Stomach (tissue), 9 donors: ENCODE results near the gene LHFPL2. TPM values are rescaled to one million over a fixed set of nuclear protein-coding genes. Genes with fewer than 3 reads are reported as not detected.

ENCODE experiments used
- DNase-seq, 2 donors: peaks; one replicate each; pipeline versions ENCODE4 v3.0.0 to v3.0.0-alpha.2; 2013 to 2019
- H3K27ac ChIP-seq, 5 donors: fragments of 200-600 bp in 4 of 5; sonication (generic) in 4 of 5; one replicate each; pipeline ENCODE4 v1.5.1; 2013 to 2019; ENCODE audit warnings: mild to moderate bottlenecking in 1 of 5, moderate library complexity in 1 of 5
- H3K27me3 ChIP-seq, 3 donors: fragments of 200-600 bp; sonication (generic); one replicate each; pipeline ENCODE4 v1.5.1; 2017 to 2019; ENCODE audit warnings: mixed run types in 1 of 3
- H3K36me3 ChIP-seq, 4 donors: fragments of 200-600 bp; sonication (generic); 1 replicate in 3 of 4; 2 replicates in 1 of 4; pipeline ENCODE4 v1.5.1; 2016 to 2019
- H3K4me1 ChIP-seq, 4 donors: fragments of 200-600 bp; sonication (generic); one replicate each; pipeline ENCODE4 v1.5.1; 2016 to 2019
- H3K4me3 ChIP-seq, 4 donors: fragments of 200-600 bp; sonication (generic) in 3 of 4; one replicate each; pipeline ENCODE4 v1.5.1; 2016 to 2019; ENCODE audit warnings: mild to moderate bottlenecking in 1 of 4
- H3K9me3 ChIP-seq, 4 donors: fragments of 200-600 bp; sonication (generic); one replicate each; pipeline ENCODE4 v1.5.1; 2016 to 2019
- CTCF ChIP-seq, 7 experiments: fragments of 450-650 bp in 4 of 7; fragments of 200-600 bp in 3 of 7; sonication (generic) in 3 of 7; IDR thresholded peaks; one replicate each; pipeline ENCODE4 v1.5.1; 2016 to 2019; ENCODE audit warnings: antibody characterized with exemption in 7 of 7, control low read depth in 2 of 7, mild to moderate bottlenecking in 1 of 7
- EP300 ChIP-seq: sonication (generic); formaldehyde crosslinking; IDR thresholded peaks from one replicate; pipeline ENCODE4 v1.6.1; 2017; ENCODE audit warnings: antibody characterized with exemption
- POLR2A ChIP-seq, 4 donors: fragments of 450-650 bp; IDR thresholded peaks; one replicate each; pipeline ENCODE4 v1.6.1; 2016; ENCODE audit warnings: antibody characterized with exemption in 4 of 4, control low read depth in 2 of 4, mild to moderate bottlenecking in 1 of 4, moderate library complexity in 1 of 4
- POLR2AphosphoS5 ChIP-seq, 3 donors: sonication (generic); formaldehyde crosslinking; IDR thresholded peaks; one replicate each; pipeline ENCODE4 v1.6.1; 2016; ENCODE audit warnings: antibody characterized with exemption in 3 of 3
- WGBS, 5 donors: extraction: QIAGEN DNeasy Blood & Tissue Kit in 3 of 5; methylation state at CpG; one replicate each; pipeline versions ENCODE4 v1.1.5 to v1.1.7; 2013 to 2018; 5-methylcytosine and 5-hydroxymethylcytosine counted together
- intact Hi-C: fragments of 100-400 bp; cut with DNase I; formaldehyde crosslinking; loops from one replicate; pipeline ENCODE4 v1.15.1; 2023; ENCODE audit warnings: low total_unique reads
- polyA plus RNA-seq, 3 donors: library from polyadenylated mRNA; stranded (reverse); fragments of 200-250 nt; gene quantifications; one replicate each; pipeline ENCODE4 v1.2.3, GENCODE V29; 2013
- total RNA-seq, 5 donors: library from RNA; depleted of rRNA; stranded (reverse); fragments of >200 nt; gene quantifications; one replicate each; pipeline versions ENCODE4 v1.1.0 to v1.2.3, GENCODE V29; 2014 to 2016
- donor health status: healthy with polysubstance abuse.
- donor health status: Bipolar disorder and iron deficiency.
- donor health status: healthy.

The LHFPL2 gene
- total and polyA plus RNA-seq, 8 donors: 3.7 to 53.6 (median 24.3) TPM

DNA sequence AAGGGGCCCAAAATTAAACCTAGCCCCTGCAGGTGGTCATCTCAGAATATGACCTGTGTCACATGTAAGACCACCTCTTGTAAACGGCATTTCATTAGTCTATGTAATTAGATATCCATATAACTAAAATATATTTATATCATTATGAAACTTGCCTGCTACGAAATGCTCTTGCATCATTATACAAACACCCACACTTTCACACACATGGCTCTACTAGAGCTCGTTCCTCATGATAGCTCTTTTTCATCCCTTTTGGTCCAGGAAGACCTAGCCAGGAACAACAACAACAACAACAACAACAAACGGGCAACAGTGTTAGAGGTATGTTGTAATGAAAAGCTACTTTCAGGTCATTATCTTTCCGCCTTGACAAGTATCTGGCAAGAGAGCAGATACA, 58.6 kb downstream of the LHFPL2 start:
- 61 to 89% (median 72%) methylated on average over 5 of the region's 5 CpGs for WGBS, 5 donors
- H3K4me1 ChIP-seq: peaks cover 28 to 63% (median 44%) of the 10 kb centered on the region in 4 donors

DNA sequence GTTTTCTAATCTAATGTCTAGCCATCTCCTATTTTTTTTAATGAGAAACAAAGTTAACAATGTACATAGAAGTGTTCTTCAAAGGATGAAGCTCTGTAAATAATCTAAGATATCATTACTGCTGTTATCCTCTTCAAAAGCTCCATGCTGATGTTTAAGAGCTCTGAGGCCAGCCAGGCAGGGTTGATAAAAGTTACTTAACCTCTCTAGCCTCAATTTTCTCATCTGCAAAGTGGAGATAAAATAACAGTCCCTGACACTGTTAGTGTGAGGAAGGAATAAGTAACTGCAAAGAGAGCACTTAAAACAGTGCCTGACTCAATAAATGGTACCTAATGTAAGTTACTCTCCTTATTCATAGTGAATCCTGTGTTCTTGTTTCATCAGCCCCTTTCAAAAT, 60.1 kb downstream of the LHFPL2 start:
- H3K4me3 ChIP-seq: no peak overlapping the region
- no peaks in the 10 kb centered on the region for H3K9me3 ChIP-seq
- peak overlapping the region in 3 of 5 donors; percentile 37 to 73 (median 50) for H3K27ac ChIP-seq
- no peak for DNase-seq
- no peaks in the 10 kb centered on the region for H3K27me3 ChIP-seq
- no peaks in the 10 kb centered on the region for H3K36me3 ChIP-seq
- TF ChIP-seq EP300: no peak
- no peak for TF ChIP-seq POLR2AphosphoS5 (IDR thresholded peaks at IDR 0.05)
- TF ChIP-seq CTCF (IDR thresholded peaks at IDR 0.05): no peak
- no peak for TF ChIP-seq POLR2A (IDR thresholded peaks at IDR 0.05)
- intact Hi-C loops: no loop called here
- peaks cover 14 to 49% (median 29%) of the 10 kb centered on the region in 4 donors for H3K4me1 ChIP-seq

More for the DNA sequence above, 58.6 kb downstream of the LHFPL2 start:
- DNase-seq: no peak
- TF ChIP-seq CTCF (IDR thresholded peaks at IDR 0.05) (no peak), POLR2A (IDR thresholded peaks at IDR 0.05) (no peak), EP300 (no peak), POLR2AphosphoS5 (IDR thresholded peaks at IDR 0.05) (no peak)
- H3K4me3 ChIP-seq: no peak overlapping the region
- no peaks in the 10 kb centered on the region for H3K9me3 ChIP-seq
- peak overlapping the region in 1 of 5 donors; percentile 50 for H3K27ac ChIP-seq
- H3K36me3 ChIP-seq: no peaks in the 10 kb centered on the region
- intact Hi-C loops: no loop called here
- no peaks in the 10 kb centered on the region for H3K27me3 ChIP-seq

GRCh38 chr5:78587775-78588291, 60.7 kb downstream of the LHFPL2 start:
- DNase-seq: no peak
- Histone ChIP-seq H3K36me3 (no peaks in the 10 kb centered on the region), H3K9me3 (no peaks in the 10 kb centered on the region), H3K4me1 (peaks cover 10 to 42% (median 26%) of the 10 kb centered on the region in 4 donors), H3K27me3 (no peaks in the 10 kb centered on the region), H3K4me3 (no peak overlapping the region), H3K27ac (peak overlapping the region; percentile 3 to 73 (median 47))
- 57 to 78% (median 72%) methylated on average over 3 of the region's 3 CpGs for WGBS, 5 donors
- TF ChIP-seq EP300 (no peak), CTCF (IDR thresholded peaks at IDR 0.05) (no peak), POLR2AphosphoS5 (IDR thresholded peaks at IDR 0.05) (peak in 1 of 3 donors; percentile 25), POLR2A (IDR thresholded peaks at IDR 0.05) (no peak)
- intact Hi-C loops: no loop called here

DNA sequence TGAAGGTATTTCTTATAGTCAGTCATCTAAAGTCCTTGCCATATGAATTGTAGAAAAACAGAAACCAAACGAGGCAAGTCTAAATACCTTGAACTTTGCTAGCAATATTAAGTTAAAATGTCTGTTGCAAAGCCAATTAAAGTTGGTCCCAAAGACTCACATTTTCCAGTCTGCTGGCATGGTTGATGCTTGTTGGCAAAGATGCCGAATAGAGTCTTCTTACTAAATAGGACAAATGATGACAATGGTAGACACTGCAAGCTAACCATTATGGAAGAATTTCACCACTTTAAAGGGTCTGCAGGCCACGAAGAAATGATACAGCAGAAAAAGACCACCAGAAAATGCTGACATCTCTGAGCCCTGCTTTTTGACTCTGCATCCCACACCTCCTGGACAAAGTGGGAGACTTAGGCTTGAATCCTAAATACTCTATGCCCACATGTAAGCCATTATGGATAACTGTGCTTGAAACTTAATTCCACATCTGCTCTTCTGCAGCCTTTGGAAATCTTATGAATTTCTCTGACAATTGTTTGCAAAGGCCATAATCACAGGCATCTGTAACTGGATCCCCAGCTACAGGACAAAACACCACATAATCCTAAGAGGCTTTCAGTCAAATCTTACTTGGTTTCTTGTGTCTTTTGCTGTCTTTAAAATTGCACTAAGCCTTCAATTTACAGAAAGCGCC, 61.3 kb downstream of the LHFPL2 start:
- TF ChIP-seq CTCF (IDR thresholded peaks at IDR 0.05): no peak
- TF ChIP-seq EP300: no peak
- no peak for TF ChIP-seq POLR2AphosphoS5 (IDR thresholded peaks at IDR 0.05)
- TF ChIP-seq POLR2A (IDR thresholded peaks at IDR 0.05): no peak
- H3K27ac ChIP-seq: peak overlapping the region; percentile 3 to 73 (median 47)
- intact Hi-C loops: no loop called here
- H3K4me1 ChIP-seq: peaks cover 10 to 39% (median 25%) of the 10 kb centered on the region in 4 donors
- WGBS, 5 donors: 73 to 87% (median 76%) methylated on average over 4 of the region's 4 CpGs
- no peaks in the 10 kb centered on the region for H3K9me3 ChIP-seq
- no peak overlapping the region for H3K4me3 ChIP-seq
- H3K27me3 ChIP-seq: no peaks in the 10 kb centered on the region
- no peak for DNase-seq
- no peaks in the 10 kb centered on the region for H3K36me3 ChIP-seq
